GM19193 (cell line): ENCODE data around the gene TXNRD2.

Experiments
- POLR2A ChIP-seq: IDR thresholded peaks from 4 replicates; pipeline ENCODE4 v1.6.1; 2011; ENCODE audit not compliant: insufficient read depth, insufficient read length; ENCODE audit errors: extremely low read depth

TXNRD2 gene

DNA sequence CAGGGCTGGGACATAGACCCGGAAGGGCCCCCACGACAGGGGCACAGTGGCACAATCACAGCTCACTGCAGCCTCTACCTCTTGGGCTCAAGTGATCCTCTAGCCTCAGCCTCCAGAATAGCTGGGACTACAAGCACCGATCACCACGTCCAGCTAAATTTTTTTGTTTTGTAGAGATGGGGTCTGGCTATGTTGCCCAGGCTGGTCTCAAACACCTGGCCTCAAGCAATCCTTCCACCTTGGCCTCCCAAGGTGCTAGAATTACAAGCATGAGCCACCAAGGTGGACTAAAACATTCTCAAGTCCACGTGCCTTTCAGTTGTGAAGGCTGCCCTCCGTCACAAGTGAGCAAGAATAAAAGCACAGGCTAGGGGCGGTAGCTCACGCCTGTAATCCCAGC is 10.1 kb downstream of the TXNRD2 start:
- TF ChIP-seq POLR2A = no peak

DNA sequence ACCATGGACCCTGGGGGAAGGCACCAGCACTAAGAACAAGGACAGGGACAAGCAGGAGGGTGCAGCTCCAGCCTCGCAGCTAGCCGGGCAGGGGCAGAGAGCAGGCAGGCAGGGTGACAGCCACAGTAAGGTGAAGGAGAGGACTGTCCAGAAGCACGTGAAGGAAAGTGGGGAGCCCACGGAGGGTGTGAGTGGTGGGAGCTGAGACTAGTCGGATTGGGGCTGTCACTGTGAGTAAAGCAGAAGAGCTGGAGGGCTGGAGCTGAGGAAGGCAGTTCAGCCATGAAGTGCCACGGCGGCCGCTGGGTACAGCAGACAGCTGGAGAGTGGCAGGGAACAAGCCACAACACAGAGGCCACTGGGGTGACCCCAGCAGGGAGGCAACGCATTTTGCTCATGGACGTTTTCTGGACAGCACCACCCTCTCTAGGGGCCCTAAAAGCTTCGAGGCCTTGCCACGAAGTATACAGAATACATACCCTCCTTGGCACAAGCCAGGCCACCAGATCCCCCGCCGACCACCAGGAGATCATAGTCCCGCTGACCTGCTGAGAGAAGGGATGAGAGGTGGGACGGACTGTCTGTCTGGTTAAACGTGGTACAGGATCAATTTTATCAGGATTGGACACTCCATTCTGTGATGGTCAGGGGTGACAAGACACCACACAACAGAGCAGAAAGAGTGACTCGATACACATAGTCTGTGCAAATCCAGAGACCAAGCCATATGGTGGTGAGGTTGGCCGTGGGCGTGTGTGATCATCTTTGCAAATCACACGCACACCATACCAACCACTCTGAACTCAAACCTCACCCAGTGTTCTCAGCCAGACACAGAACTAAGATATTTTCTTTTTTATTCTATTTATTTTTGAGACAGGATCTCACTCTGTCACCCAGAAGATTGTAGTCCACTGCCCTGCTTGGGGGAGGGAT is 10.8 kb downstream of the TXNRD2 start:
- no peak for TF ChIP-seq POLR2A

DNA sequence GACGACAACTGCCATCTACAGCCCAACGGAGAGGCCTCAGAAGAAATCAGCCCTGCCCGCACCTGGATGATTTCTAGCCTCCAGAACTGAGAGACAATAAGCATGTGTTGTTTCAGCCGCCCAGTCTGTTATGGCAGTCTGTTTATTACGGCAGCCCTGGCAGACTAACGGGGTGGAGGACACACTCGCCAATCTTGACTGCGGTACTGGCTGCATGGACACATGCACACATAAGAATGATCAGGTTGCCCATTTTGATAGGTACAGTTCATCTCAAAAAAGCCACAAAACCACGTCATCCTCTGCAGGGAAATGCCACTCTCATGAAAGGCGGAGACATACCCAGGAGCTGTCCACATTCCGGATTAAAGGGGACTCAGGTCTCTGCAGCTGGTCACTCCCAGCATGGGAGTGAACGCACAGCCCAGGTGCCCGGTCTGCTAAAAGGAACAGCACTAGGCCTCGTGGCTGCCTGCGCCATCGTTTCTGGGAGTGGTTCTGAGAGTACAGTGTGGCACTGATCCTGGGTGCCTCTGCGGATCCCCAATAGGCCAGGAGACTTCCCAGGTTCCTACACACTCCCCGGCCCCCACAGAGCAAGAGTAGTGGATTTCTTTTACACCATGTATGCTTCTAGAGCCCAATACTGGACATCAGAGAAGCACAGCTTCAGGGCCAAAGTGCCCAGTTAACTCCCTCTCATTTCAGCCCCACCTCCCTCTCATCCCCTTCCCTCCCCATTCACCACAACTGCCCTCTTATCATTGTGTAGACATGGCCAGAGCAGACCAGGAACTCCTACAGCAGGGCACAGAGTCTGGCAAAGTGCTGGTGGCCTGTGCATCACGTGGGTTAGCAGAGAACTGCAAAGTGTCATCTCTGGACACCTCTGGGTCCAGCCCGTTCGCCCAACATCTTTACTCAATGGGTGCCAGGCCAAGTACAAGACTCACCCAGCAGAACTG is 11.8 kb downstream of the TXNRD2 start:
- no peak for TF ChIP-seq POLR2A

GRCh38 chr22:19928207-19928606 is 13.4 kb downstream of the TXNRD2 start:
- no peak for TF ChIP-seq POLR2A

GRCh38 chr22:19927696-19928095 is 13.9 kb downstream of the TXNRD2 start:
- TF ChIP-seq POLR2A = no peak

GRCh38 chr22:19923914-19924513 is 17.6 kb downstream of the TXNRD2 start:
- no peak for TF ChIP-seq POLR2A

DNA sequence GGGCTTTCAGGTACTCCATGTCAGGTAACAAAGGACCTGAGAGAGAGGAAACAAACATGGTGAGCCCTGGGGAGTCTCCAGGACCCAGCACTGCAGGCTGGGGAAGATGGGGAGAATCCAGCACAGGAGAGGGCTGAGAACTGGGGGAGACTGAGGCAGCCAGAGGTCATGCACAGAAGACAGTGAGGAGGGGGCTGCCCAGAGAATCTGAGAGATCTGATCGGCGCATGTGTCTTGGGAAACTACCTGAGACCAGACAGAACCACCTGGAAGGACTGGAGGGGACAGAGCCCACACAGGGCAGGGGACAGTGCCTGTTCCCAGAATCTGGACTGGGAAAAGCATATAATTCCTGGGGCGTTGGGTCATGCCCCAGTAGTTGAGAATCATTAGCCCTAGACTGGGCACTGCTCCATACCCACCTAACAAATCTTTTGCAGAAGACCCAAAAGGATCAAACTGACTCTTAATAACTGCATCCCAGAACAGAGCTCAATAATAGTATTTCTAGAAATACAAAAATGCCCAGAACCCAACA is 20.0 kb downstream of the TXNRD2 start:
- TF ChIP-seq POLR2A = no peak

DNA sequence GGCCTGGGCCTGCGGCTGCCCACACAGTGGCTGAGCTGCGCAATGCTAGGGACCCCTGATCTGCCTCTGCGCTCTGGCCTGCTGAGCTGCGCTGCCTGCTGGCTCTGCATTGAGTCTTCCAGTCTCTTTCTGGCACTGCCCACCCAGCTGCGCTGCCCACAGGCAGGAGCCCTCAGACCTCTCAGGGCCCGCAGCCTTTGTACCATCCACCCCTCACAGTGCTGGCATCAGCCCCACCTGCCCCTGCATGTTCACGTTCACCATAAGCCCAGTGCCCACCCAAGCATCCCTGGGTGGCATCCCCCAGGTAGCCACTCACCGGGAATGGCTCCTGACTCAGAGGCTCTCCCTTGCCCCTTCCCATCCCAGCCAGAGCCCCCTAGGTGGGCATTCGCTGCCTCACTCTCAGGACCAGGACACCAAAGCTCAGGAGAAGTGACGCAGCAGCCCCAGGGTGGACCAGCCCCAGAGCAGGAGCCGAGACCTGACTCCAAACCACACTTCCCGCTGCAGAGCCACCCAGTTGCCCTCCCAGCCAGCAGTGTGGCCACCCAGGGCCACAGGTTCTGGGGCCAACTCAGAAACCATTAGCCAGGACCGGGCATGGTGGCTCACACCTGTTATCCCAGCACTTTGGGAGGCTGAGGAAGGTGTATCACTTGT is 21.8 kb downstream of the TXNRD2 start:
- TF ChIP-seq POLR2A = no peak

DNA sequence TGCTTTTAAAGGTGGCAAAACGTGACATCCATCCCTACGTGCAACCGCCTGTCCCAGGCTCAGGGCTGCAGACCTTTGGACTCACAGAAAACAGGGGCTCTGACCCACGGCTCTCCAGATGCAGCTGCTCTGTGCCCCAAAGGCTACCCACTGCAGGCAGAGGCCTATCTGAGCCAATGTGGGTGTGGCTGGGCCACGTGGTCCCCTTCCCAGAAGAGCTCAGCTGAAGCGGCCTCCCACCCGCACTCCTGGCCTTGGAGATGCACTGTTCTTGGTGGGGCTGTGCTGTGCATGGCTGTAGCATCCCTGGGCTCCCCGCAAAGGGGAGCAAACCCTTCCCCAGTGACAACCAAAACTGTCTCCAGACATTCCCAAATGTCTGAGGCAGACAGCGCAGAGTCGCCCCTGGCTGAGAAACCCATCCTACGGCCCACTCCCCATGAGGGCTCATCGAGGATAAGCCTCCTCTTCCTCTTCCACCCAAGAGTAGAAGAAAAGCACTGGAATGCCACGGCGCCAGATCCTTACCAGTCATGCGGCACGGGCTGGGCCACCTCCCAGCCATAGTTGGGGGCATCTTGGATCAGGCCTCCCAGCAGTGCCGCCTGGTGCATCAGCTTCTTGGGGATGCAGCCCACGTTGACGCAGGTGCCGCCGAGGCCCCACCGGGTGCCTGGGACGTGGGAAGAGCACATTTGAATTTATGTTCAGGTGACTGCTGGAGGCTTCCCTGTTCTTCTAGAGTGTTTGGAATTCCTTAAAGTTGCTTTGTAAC is 23.1 kb downstream of the TXNRD2 start:
- TF ChIP-seq POLR2A = no peak

GRCh38 chr22:19917389-19918138 is 24.1 kb downstream of the TXNRD2 start:
- TF ChIP-seq POLR2A = no peak

- no peak for TF ChIP-seq POLR2A
Measured at GRCh38 chr22:19916941-19917340, 24.7 kb downstream of the TXNRD2 start.

DNA sequence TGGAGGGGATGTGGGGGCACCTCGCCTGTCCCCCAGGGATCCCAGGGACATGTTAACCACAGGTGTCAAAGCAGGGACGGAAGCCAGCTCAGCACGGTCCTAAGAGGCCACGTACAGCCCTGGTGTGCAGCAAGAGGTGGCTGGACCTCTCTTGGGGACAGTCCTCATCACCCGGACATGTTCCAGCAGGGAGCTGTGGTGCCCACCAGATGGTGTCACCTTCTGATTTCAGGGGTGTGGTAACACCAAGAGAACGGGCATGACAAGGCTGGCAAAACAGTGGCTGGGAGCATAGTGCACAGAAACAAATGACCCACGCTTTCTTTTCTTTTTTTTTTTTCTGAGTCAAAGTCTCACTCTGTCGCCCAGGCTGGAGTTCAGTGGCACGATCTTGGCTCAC is 25.6 kb downstream of the TXNRD2 start:
- no peak for TF ChIP-seq POLR2A
